ENCODE measurements around the gene IER5L.

DNA sequence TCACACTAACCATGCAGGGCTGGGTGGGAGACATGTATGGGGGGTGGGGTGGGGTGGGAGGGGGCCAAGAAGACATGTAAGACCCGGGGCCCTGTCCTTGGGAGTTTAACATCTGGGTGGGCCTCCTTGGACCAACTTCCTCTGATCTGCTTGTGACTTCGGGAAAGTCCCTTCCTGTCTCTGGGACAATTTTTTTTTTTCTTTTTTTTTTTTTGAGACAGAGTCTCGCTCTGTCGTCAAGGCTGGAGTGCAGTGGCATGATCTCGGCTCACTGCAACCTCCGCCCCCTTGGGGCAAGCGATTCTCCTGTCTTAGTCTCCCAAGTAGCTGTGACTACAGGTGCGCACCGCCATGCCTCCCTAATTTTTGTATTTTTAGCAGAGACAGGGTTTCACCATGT is 23.8 kb upstream of the IER5L start:
- TF ChIP-seq, protein P1, sequence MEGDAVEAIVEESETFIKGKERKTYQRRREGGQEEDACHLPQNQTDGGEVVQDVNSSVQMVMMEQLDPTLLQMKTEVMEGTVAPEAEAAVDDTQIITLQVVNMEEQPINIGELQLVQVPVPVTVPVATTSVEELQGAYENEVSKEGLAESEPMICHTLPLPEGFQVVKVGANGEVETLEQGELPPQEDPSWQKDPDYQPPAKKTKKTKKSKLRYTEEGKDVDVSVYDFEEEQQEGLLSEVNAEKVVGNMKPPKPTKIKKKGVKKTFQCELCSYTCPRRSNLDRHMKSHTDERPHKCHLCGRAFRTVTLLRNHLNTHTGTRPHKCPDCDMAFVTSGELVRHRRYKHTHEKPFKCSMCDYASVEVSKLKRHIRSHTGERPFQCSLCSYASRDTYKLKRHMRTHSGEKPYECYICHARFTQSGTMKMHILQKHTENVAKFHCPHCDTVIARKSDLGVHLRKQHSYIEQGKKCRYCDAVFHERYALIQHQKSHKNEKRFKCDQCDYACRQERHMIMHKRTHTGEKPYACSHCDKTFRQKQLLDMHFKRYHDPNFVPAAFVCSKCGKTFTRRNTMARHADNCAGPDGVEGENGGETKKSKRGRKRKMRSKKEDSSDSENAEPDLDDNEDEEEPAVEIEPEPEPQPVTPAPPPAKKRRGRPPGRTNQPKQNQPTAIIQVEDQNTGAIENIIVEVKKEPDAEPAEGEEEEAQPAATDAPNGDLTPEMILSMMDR (IDR thresholded peaks at IDR 0.05; ENCODE audit: insufficient read depth, low read length, poor library complexity, severe bottlenecking): no peak
- no peak for TF ChIP-seq EZH2phosphoT487 (conservative IDR thresholded peaks at IDR 0.05; ENCODE audit: low read length)

Measured in SU-DHL-6 (cell line).